ENCODE measurements around the gene TEX51.

TEX51 gene

DNA sequence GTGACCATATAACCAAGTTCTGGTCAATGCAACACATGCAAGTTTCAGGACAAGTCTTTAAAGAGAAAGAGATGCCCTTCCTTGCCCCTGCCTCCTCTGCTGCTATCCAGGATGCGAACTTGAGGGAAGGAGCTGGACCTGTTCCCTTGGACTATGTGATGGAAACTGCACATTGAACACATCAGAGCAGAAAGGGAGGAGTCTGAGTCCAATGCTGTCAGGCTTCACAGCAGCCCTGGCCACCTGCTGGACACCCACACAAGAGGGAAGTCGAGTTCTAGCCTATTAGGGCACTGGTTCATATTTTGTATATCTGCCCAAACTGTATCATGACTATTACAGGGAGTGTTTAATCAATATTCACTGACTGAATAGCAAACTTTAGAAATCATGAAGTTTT, 38.3 kb upstream of the TEX51 start:
- Histone ChIP-seq H2AFZ (ENCODE audit: low read depth, low read length) (no peak overlapping the region), H3K4me3 (ENCODE audit: low read length) (no peak overlapping the region), H3K27me3 (ENCODE audit: insufficient read depth, low read length) (no peaks in the 10 kb centered on the region), H3K9me3 (ENCODE audit: low read length) (no peaks in the 10 kb centered on the region), H3K36me3 (ENCODE audit: insufficient read depth, low read length) (no peaks in the 10 kb centered on the region), H3K4me1 (ENCODE audit: insufficient read depth, low read length) (no peaks in the 10 kb centered on the region)

DNA sequence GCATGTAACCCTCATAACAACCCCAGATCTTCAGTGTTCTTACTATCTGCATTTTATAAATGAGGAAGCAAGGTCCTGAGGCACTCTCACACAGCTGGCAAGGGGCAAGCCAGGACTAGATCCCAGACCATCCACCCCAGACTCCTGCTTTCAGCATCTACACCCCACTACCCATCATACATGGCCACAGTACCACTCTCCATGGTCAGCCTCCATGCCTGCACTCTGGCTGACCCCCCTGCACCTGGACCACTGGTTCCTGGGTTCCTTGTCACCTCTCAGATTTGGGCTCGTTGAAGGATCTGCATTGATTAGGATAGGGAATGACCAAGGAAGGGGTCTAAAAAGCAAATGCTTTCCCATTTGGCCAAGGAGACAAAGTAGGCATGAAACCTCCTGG, 36.0 kb upstream of the TEX51 start:
- Histone ChIP-seq H3K9me3 (ENCODE audit: low read length) (no peaks in the 10 kb centered on the region), H3K27me3 (ENCODE audit: insufficient read depth, low read length) (no peaks in the 10 kb centered on the region), H3K4me3 (ENCODE audit: low read length) (no peak overlapping the region)

DNA sequence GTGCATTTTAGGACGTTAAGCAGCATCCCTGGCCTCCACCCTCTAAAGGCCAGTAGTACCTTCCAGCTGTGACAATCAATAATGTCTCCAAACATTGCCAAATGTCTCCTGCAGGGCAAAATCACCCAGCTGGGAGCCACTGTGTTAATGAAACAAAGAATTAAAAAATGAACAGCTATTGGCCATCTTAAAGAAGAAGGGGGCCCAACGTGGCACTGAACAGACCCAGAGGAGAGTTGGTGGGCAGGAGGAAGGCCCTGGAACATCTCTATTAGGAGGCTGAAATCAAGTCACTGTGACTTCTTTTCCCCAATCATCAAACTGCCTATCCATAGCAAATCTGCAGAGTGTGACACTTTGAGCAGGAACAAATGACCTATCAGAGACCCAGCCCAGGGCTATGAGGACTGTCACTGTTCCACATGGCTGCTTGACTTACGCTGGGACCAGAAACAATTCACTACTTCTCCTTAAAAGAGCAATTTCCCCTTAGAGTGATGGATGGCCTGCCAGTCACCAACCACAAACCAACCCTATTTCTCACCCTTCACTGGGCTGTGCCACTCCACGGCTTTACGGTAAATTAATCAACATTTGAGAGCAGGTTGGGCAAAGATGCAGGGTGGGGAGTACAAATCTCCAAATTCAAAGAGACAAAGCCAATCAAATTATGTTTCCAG, 35.2 kb upstream of the TEX51 start:
- H3K4me1 ChIP-seq (ENCODE audit: insufficient read depth, low read length), result no peaks in the 10 kb centered on the region
- H3K9me3 ChIP-seq (ENCODE audit: low read length), result no peaks in the 10 kb centered on the region
- H2AFZ ChIP-seq (ENCODE audit: low read depth, low read length), result no peak overlapping the region
- no peak overlapping the region for H3K4me3 ChIP-seq (ENCODE audit: low read length)
- no peaks in the 10 kb centered on the region for H3K36me3 ChIP-seq (ENCODE audit: insufficient read depth, low read length)
- H3K27me3 ChIP-seq (ENCODE audit: insufficient read depth, low read length), result no peaks in the 10 kb centered on the region

More for the DNA sequence above, 36.0 kb upstream of the TEX51 start:
- Histone ChIP-seq H2AFZ (ENCODE audit: low read depth, low read length) (no peak overlapping the region), H3K4me1 (ENCODE audit: insufficient read depth, low read length) (no peaks in the 10 kb centered on the region), H3K36me3 (ENCODE audit: insufficient read depth, low read length) (no peaks in the 10 kb centered on the region)

DNA sequence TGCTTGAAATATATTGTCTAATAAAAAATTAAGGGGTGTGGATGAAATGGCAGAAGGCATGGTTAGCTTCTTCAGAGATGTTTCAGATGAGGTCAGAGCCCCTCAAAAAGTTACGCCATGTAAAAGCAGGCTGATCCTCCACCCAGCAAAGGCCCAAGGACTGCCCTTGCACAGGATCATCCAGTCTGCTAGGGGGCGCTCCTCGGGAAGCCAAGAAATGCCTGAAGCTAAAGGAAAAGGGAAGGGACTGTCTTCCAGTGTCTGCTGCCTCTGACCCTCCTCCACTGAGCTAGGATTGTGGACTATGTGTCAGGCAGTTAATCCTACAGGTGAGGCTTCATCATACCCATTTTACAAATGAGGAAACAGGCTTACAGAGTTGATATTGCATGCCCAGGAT, 33.8 kb upstream of the TEX51 start:
- no peak overlapping the region for H2AFZ ChIP-seq (ENCODE audit: low read depth, low read length)
- H3K9me3 ChIP-seq (ENCODE audit: low read length), result no peaks in the 10 kb centered on the region
- no peaks in the 10 kb centered on the region for H3K36me3 ChIP-seq (ENCODE audit: insufficient read depth, low read length)
- H3K4me1 ChIP-seq (ENCODE audit: insufficient read depth, low read length), result no peaks in the 10 kb centered on the region
- H3K27me3 ChIP-seq (ENCODE audit: insufficient read depth, low read length), result no peaks in the 10 kb centered on the region
- no peak overlapping the region for H3K4me3 ChIP-seq (ENCODE audit: low read length)

DNA sequence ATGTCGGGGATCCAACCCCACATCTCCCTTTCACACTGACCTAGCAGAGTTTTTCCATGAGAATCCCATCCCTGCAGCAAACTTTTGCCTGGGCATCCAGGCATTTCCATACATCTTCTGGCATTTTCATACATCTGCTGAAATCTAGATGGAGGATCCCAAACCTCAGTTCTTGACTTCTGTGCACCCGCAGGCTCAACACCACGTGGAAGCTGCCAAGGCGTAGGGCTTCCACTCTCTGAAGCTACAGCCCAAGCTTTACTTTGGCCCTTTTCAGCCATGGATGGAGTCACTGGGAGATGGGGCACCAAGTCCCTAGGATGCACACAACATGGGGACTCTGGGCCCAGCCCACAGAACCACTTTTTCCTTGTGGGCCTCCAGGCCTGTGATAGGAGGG, 32.2 kb upstream of the TEX51 start:
- Histone ChIP-seq H3K4me3 (ENCODE audit: low read length) (no peak overlapping the region), H3K36me3 (ENCODE audit: insufficient read depth, low read length) (no peaks in the 10 kb centered on the region), H3K4me1 (ENCODE audit: insufficient read depth, low read length) (no peaks in the 10 kb centered on the region)

DNA sequence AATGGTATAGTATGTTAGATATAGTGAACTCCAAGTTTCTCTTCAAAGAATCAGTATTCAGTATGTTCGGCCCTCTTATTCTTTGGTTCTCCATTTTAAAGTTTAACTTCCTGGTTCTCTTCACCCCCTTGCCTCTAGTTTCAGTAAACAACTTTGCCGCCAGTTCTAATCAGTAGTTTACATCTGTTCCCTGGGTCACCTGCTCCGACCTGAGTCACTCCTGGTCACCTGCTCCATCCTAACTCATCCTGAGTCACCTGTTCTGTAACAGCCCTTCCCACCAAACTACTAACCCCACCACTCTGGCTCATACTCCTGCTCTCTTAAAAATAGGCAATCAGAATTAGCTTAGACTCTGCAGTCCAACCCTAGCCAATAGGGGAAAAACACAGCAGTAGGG, 23.7 kb upstream of the TEX51 start:
- no peak overlapping the region for H3K4me3 ChIP-seq (ENCODE audit: low read length)
- no peaks in the 10 kb centered on the region for H3K9me3 ChIP-seq (ENCODE audit: low read length)
- no peak overlapping the region for H2AFZ ChIP-seq (ENCODE audit: low read depth, low read length)
- H3K27me3 ChIP-seq (ENCODE audit: insufficient read depth, low read length), result no peaks in the 10 kb centered on the region
- H3K36me3 ChIP-seq (ENCODE audit: insufficient read depth, low read length), result no peaks in the 10 kb centered on the region
- no peaks in the 10 kb centered on the region for H3K4me1 ChIP-seq (ENCODE audit: insufficient read depth, low read length)

More for the DNA sequence above, 32.2 kb upstream of the TEX51 start:
- H2AFZ ChIP-seq (ENCODE audit: low read depth, low read length), result no peak overlapping the region
- no peaks in the 10 kb centered on the region for H3K27me3 ChIP-seq (ENCODE audit: insufficient read depth, low read length)
- H3K9me3 ChIP-seq (ENCODE audit: low read length), result no peaks in the 10 kb centered on the region

DNA sequence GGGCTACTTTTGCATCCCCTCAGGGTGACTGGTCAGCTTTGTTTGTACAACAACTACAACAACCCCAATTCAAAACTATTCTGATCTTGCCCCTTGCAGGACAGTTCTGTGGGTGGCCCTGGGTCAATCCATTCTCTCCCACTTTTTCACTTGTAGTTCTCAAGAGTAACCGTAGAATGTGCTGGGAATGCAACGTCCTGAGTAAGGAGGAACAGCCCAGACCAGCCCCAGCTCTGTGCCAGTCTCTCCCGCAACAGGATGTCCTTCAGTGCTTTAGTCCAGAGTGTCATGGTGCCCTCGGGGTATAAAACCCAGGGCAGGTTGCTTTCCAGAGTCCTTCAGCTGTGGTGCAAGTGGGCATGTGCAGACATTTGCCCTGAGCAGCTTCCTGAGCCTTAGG, 22.1 kb upstream of the TEX51 start:
- Histone ChIP-seq H3K4me3 (ENCODE audit: low read length) (no peak overlapping the region), H2AFZ (ENCODE audit: low read depth, low read length) (no peak overlapping the region), H3K36me3 (ENCODE audit: insufficient read depth, low read length) (no peaks in the 10 kb centered on the region), H3K4me1 (ENCODE audit: insufficient read depth, low read length) (no peaks in the 10 kb centered on the region), H3K9me3 (ENCODE audit: low read length) (no peaks in the 10 kb centered on the region), H3K27me3 (ENCODE audit: insufficient read depth, low read length) (no peaks in the 10 kb centered on the region)

DNA sequence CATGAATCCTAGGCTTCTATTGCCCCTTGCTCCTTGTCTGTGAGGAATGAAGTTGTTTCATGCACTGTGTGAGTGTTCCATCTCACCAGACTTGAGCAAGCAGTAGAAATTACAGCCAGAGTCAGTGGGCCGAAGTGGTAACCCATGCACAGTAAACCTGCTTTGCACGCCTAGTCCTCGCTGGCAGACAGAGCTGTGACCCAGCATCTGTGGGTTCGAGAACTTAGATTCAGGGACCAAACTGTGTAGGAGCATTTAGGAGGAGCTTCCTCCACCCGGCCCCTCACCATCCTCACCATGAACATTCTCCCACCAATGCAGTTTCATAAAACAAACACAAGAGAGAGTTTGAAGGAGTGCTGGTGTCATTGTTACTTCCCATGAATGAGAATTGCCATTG, 21.6 kb upstream of the TEX51 start:
- Histone ChIP-seq H3K4me3 (ENCODE audit: low read length) (no peak overlapping the region), H3K36me3 (ENCODE audit: insufficient read depth, low read length) (no peaks in the 10 kb centered on the region)

DNA sequence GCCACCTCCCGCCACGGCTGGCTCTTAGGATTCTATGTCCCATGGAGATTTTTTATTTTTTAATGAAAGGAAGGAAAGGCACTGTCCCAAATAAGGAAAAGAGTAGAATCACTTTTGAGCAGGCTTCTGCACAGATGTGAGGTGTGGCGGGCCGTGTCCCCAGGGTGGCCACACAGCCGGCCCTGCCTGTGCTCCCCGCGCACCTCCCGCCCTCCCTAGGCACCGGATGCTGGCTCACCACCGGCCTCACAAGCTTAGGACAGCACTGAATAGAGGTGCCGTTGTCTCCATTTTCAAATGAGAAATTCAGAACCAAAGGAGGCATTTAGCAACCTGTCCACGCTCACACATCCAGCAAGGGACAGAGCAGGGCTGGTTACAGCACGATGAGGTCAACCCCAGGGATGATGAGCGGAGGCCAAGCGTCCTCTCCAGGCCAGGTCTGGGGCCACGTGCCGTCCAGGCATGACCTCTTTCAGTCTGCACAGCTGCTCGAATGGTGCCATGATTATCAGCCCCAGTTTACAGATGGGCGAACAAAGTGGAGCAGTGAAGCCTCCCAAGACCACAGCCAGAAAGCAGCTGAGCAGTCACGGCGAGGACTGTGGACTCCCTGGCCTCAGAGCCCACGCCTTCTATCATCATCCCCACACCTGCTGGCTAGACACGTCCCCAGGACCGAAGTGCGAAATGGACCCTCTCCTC, 20.7 kb upstream of the TEX51 start:
- no peaks in the 10 kb centered on the region for H3K9me3 ChIP-seq (ENCODE audit: low read length)

More for the DNA sequence above, 21.6 kb upstream of the TEX51 start:
- Histone ChIP-seq H2AFZ (ENCODE audit: low read depth, low read length) (no peak overlapping the region), H3K27me3 (ENCODE audit: insufficient read depth, low read length) (no peaks in the 10 kb centered on the region), H3K9me3 (ENCODE audit: low read length) (no peaks in the 10 kb centered on the region), H3K4me1 (ENCODE audit: insufficient read depth, low read length) (peaks cover under 1% of the 10 kb centered on the region)

DNA sequence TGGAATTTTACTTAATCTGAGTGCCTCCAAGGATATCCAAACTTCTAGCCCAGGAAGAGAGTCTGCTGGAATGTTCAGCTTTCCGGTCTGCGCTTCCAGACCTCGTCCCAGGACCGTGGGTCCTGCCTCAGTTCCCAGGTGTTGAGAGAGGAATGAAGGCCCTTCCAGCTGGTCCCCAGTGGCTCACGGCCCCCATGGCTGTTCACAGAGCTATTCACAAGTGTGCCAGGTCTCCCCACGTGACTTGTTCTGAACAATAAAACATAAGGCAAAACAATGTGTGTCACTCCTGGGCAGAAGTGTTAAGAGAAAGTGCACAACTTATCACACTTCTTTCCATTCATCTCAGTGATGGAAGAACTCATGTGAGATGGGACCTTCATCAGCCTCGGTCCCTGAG, 20.1 kb upstream of the TEX51 start:
- no peak overlapping the region for H3K4me3 ChIP-seq (ENCODE audit: low read length)
- H3K9me3 ChIP-seq (ENCODE audit: low read length), result no peaks in the 10 kb centered on the region
- no peak overlapping the region for H2AFZ ChIP-seq (ENCODE audit: low read depth, low read length)
- peaks cover 13% of the 10 kb centered on the region for H3K4me1 ChIP-seq (ENCODE audit: insufficient read depth, low read length)
- H3K27me3 ChIP-seq (ENCODE audit: insufficient read depth, low read length), result no peaks in the 10 kb centered on the region
- H3K36me3 ChIP-seq (ENCODE audit: insufficient read depth, low read length), result no peaks in the 10 kb centered on the region

More for the DNA sequence above, 20.7 kb upstream of the TEX51 start:
- peaks cover 8% of the 10 kb centered on the region for H3K4me1 ChIP-seq (ENCODE audit: insufficient read depth, low read length)
- no peak overlapping the region for H2AFZ ChIP-seq (ENCODE audit: low read depth, low read length)
- H3K4me3 ChIP-seq (ENCODE audit: low read length), result no peak overlapping the region
- no peaks in the 10 kb centered on the region for H3K27me3 ChIP-seq (ENCODE audit: insufficient read depth, low read length)
- no peaks in the 10 kb centered on the region for H3K36me3 ChIP-seq (ENCODE audit: insufficient read depth, low read length)

DNA sequence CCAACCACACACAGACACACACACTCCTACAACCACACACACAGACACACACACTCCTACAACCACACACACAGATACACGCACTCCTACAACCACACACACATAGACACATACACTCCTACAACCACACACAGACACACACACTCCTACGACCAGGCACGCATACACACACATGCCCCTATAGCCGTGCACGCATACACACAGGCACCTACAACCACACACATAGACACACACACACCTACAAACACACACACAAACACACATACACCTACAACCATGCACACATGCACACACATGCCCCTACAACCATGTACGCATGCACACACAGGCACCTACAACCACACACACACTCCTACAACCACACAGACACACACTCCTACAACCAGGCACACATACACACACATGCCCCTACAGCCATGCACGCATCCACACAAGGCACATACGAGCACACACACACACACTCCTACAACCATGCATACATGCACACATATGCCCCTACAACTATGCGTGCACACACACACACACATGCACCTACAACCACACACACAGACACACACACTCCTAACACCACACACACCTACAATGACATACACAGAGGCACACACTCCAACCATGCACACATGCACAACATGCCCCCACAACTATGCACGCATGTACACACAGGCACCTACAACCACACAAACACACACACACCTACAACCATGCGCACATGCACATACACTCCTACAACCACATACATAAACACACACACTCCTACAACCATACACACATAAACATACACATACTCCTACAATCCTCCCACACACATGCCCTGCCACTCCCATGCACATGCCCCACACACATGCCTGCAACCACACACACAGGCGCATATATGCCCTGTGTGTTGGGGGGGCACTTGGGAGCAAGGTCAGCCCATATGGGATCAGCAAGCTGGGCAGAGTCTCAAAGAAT, 19.1 kb upstream of the TEX51 start:
- Histone ChIP-seq H2AFZ (ENCODE audit: low read depth, low read length) (no peak overlapping the region), H3K36me3 (ENCODE audit: insufficient read depth, low read length) (no peaks in the 10 kb centered on the region), H3K4me1 (ENCODE audit: insufficient read depth, low read length) (peaks cover 13% of the 10 kb centered on the region), H3K27me3 (ENCODE audit: insufficient read depth, low read length) (no peaks in the 10 kb centered on the region), H3K9me3 (ENCODE audit: low read length) (no peaks in the 10 kb centered on the region), H3K4me3 (ENCODE audit: low read length) (no peak overlapping the region)

DNA sequence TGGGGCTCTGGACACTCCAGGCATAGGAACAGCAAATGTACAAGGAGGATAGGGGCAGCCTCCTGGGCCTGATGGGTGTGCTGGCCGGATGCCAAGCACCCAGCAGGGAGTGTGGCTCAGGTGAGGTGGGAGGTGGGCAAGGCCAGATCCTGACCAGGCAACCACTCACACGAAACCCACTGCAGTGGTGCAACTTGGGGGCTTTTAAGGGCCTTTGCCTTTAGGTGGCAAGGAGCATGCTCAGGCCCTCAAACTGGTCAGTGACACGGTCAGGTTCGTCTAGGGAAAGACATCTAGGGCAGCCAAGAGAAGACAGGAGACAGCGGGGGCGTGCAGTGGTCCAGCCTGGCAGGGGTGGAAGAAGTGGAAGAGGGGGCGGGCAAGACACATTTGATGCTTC, 18.4 kb upstream of the TEX51 start:
- Histone ChIP-seq H2AFZ (ENCODE audit: low read depth, low read length) (no peak overlapping the region), H3K4me3 (ENCODE audit: low read length) (no peak overlapping the region), H3K4me1 (ENCODE audit: insufficient read depth, low read length) (peaks cover 13% of the 10 kb centered on the region), H3K27me3 (ENCODE audit: insufficient read depth, low read length) (no peaks in the 10 kb centered on the region), H3K36me3 (ENCODE audit: insufficient read depth, low read length) (no peaks in the 10 kb centered on the region), H3K9me3 (ENCODE audit: low read length) (no peaks in the 10 kb centered on the region)

DNA sequence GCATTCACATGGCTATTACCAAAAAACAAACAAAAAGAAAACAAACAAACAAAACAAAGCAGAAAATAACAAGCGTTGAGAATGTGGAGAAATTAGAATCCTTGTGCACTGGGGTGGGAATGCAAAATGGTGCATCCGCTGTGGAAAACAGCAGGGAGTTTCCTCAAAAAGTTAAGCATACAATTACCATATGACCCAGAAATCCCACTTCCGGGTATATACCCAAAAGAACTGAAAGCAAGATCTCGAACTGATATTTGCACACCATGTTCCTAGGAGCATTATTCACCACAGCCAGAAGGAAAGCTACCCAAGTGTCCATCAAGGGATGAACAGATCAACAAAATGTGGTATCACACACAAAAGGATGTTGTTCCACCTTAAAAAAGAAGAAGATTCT, 17.9 kb upstream of the TEX51 start:
- Histone ChIP-seq H2AFZ (ENCODE audit: low read depth, low read length) (no peak overlapping the region), H3K4me3 (ENCODE audit: low read length) (no peak overlapping the region), H3K27me3 (ENCODE audit: insufficient read depth, low read length) (no peaks in the 10 kb centered on the region), H3K9me3 (ENCODE audit: low read length) (no peaks in the 10 kb centered on the region), H3K36me3 (ENCODE audit: insufficient read depth, low read length) (no peaks in the 10 kb centered on the region), H3K4me1 (ENCODE audit: insufficient read depth, low read length) (peaks cover 13% of the 10 kb centered on the region)

Measured in neuron (in vitro differentiated cells).